ENCODE measurements around the gene TAF11L12.
"Not testable (repeated sequence)": the region's sequence is repeated elsewhere in the genome, so short reads cannot be mapped to it uniquely, and the experiment has no call there.

DNA sequence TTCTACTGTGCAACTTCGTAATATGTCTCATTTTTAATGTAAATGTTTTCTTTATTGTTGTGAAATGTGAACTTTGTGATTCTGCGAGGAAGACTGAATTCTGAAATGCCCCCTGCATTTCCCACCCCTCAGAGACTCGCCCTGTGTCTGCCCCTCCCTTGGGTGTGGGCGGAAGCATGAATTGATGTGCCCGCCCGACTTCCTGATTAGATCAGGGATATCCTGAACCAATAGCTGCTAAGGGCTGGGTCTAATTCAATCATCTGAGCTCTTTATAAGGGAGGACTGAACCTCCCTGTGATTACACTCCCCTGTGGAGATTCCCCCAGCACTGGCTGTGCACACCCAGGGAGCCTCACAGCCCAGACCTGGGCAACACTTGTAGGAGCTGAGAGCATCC is 6.3 kb upstream of the TAF11L12 start, which contains the start of gene TAF11L11:
- not testable (repeated sequence) for TF ChIP-seq ELF4 (IDR thresholded peaks at IDR 0.05); LEF1 (IDR thresholded peaks at IDR 0.05; ENCODE audit: borderline replicate concordance); ZNF384 (IDR thresholded peaks at IDR 0.05); HDGF (IDR thresholded peaks at IDR 0.05; ENCODE audit: borderline replicate concordance); SUZ12 (IDR thresholded peaks at IDR 0.05)

All from HEK293T (cell line).